ENCODE data around the gene SHB.
"Not testable (repeated sequence)": the region's sequence is repeated elsewhere in the genome, so short reads cannot be mapped to it uniquely, and the experiment has no call there.

The SHB gene

DNA sequence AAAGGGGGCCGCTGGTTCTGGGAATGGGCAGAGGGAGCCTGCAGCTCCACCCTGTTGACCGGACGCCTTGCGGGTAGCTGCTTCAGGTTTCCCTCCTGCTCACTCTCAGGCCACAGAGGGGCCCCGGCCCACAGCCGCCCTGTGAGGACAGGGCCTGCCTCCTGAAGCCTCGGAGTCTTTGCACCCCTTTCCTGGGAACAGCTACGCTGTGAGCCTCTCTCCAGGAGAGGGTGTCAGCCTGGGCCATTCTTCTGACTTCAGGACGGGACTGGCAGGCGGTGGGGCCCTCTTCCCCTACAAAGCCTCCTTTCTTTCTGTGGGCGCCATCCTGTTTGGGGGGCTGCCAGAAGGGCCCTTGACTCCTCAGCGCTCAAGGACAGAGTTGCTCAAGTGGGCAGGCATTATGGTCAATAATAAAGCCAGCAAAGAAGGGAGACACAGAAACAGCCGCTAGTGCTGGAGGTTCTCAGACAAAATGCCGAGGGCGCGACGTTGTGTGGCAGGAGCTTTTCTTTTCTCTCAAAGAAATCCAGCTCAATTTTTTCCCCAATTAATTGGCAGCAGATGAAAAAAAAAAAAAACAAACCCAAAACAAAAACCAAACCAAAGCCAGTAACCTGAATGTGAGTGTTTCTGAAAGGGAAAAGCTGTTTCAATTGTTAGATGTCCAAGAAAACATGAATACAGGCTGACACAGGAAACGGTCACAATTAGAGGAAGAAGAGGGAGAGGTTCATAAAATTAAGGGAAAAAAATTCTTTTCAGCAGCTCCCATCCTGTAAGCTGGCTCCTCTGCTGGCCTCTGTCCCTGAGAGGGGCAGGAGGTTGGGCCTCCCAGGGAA is 152.3 kb downstream of the SHB start:
- FAIRE-seq (no peak), DNase-seq (ENCODE audit: extremely low spot score, insufficient read length, low read depth) (no peak)

- FAIRE-seq: no peak
- no peak for DNase-seq (ENCODE audit: extremely low spot score, insufficient read length, low read depth)
These were observed 153.0 kb downstream of the SHB start for GRCh38 chr9:37915911-37916470.

DNA sequence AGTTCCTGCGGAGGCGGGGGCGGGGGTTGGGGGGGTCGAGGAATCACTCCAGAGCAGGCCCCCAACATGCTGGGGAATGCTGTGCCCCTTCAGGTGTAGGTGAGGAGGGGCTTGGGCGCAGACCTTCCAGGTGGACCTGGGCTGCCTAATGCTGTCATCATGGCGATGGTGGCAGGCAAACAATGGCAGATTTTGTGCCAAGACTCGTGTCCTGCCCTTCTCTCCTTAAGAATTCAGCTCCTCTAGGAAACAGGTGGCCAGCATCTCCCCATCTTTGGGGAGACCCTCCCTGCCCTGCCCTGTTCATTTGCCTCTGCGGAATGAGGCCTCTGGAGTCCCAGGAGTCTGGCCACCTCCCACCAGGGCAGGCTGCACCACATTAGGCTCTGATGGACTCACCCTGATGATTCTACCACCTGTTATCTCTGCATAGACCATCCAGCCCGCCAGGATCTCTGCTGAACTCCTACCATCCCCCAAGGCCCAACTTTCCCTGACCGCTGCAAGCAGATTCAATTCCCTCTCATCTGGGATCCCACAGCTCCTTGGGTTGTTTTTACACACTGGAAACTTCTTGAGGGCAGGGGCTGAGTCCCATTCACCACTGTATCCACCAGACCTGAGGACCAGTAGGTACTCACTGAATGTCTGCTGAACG is 154.2 kb downstream of the SHB start:
- no peak for DNase-seq (ENCODE audit: extremely low spot score, insufficient read length, low read depth)
- FAIRE-seq: no peak

- no peak for FAIRE-seq
- DNase-seq (ENCODE audit: extremely low spot score, insufficient read length, low read depth): no peak
These were observed 154.9 kb downstream of the SHB start for GRCh38 chr9:37914154-37914551.

- DNase-seq (ENCODE audit: extremely low spot score, insufficient read length, low read depth): peak; percentile 66
- peak; percentile 91 for FAIRE-seq
These were observed 155.4 kb downstream of the SHB start for GRCh38 chr9:37913480-37914153.

DNA sequence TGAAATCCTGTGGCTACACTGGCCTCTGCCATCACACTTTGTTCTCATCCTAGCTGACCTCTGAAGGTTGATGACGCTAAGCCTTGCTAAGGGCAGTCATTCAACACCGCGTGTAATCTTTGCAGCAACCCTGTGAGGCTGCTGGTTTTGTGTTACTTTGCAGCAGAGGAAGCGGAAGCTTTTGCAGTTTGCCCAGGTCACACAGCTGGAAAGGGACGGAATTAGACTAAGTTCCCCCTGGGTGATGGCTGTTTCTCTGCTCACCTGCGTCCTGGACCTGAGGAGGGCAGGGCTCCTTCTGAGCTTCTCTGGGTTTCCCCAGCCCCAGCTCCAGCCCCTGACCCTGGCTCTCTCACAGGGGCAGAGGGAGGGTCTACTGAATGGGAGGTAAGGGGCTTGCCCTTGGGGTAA is 157.8 kb downstream of the SHB start:
- no peak for FAIRE-seq
- no peak for DNase-seq (ENCODE audit: extremely low spot score, insufficient read length, low read depth)

DNA sequence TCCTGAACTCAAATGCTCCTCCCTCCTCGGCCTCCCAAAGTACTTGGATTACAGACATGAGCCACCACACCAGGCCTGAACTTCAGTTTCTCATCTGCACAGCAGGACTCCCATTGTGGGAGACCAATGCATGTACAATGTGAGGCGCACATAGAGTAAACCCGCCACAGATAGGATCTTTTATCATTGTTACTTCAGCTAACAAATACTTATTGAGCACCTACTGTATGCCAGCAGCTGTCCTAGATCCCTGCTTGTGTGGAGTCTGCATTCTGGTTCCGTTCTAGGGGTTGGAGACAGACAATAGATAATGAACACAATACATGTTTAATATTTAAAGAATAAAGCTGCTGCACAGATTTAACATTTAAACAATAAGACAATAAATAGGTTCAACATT is 158.8 kb downstream of the SHB start:
- FAIRE-seq: no peak
- DNase-seq (ENCODE audit: extremely low spot score, insufficient read length, low read depth): no peak

DNA sequence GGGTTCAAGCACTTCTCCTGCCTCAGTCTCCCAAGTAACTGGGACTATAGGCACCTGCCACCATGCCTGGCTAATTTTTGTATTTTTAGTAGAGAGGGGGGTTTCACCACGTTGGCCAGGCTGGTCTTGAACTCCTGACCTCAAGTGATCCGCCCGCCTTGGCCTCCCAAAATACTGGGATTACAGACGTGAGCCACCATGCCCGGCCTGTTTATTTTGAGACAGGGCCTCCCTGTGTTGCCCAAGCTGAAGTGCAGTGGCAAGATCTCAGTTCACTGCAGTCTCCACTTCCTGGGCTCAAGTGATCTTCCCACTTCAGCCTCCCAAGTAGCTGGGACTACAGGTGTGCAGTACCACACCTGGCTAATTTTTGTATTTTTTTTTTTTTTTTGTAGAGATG is 159.2 kb downstream of the SHB start:
- not testable (repeated sequence) for DNase-seq (ENCODE audit: extremely low spot score, insufficient read length, low read depth); FAIRE-seq

GRCh38 chr9:37909326-37909725 is 159.7 kb downstream of the SHB start:
- FAIRE-seq (no peak), DNase-seq (ENCODE audit: extremely low spot score, insufficient read length, low read depth) (no peak)

DNA sequence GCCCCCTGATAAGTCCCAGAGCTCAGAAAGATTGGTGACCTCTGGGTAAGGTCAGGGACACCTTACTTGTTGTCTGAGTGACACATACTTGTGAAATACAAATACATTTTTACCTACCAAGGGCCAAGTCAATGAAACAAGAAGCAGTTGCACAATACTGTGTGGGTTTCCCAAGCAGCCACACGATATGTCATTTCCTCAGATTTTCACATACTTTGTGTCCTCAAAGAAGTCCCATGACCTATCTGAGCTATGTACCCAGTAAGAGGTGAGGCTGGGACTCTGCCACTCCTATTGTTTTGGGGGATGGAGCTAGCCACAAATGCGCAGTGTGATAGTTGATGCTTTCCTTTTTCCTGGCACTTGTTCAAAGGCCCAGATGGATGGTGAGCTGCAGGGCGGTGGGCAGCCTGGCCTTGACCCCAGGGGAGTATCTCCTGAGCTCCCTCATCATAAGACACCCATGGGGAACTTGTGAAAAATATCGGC is 160.3 kb downstream of the SHB start:
- no peak for DNase-seq (ENCODE audit: extremely low spot score, insufficient read length, low read depth)
- FAIRE-seq: no peak

- no peak for DNase-seq (ENCODE audit: extremely low spot score, insufficient read length, low read depth)
- no peak for FAIRE-seq
These were observed 160.7 kb downstream of the SHB start for GRCh38 chr9:37908283-37908682.

- FAIRE-seq: no peak
- DNase-seq (ENCODE audit: extremely low spot score, insufficient read length, low read depth): no peak
These were observed 162.5 kb downstream of the SHB start for GRCh38 chr9:37906312-37907239.

- DNase-seq (ENCODE audit: extremely low spot score, insufficient read length, low read depth) (no peak), FAIRE-seq (no peak)
These were observed 163.3 kb downstream of the SHB start for GRCh38 chr9:37905776-37906175.

DNA sequence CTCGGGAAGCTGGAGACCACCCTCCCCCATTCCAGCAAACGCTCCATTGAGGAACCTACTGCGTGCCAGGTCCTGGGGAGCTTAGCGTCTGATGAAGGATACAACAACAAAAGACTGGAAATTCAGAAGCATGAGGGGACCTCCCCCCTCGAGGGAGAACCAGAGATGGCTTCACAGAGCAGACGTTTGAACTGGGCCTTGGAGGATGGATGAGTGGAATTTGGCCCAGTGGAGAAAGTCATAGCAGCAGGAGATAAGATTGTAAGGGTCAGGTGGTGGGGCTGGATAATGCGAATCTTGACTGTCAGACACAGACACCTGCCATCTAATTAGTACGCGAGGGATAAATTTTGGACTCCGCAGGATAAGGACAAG is 163.9 kb downstream of the SHB start:
- no peak for FAIRE-seq
- no peak for DNase-seq (ENCODE audit: extremely low spot score, insufficient read length, low read depth)

DNA sequence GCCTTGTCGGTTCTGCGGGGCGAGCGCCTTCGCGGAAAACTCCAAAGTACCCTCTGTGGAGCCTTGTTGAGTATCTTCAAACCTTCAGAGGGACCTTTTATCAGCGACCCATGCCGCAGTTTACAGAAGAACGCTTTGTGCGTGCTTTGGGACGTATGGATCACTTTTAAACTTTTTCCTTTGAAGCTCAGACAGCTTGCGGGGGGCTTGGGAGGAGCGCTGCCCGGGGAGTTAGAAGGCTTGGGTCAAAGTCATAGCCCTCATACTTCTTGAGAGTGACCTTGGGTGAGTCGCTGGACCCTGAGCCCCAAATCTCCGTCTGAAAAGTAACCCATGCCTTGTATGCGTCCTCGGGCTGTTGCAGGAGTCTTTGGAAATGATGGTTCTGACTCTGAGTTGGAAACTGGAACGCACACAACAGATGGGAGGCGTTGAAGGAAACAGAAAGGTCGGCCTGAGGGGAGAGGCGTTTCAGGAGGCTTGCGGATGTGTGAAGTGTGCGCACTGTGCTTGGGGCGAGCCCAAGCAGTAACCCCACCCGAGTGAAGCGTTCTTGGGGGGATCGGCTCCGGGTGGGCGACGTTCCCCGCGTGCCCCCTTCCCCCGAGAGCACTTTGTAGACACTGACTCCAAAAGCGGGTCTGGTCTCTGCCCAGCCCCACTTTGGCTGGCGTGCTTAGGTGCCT is 164.4 kb downstream of the SHB start:
- no peak for DNase-seq (ENCODE audit: extremely low spot score, insufficient read length, low read depth)
- no peak for FAIRE-seq

- DNase-seq (ENCODE audit: extremely low spot score, insufficient read length, low read depth) (peak; percentile 95), FAIRE-seq (peak; percentile 96)
These were observed 165.2 kb downstream of the SHB start, which contains the start of gene SLC25A51 for GRCh38 chr9:37903647-37904444. Gene SLC25A51, minus strand, starts transcription at chr9:37904127. Its CDS starts 15,577 bp downstream, at chr9:37888550.

DNA sequence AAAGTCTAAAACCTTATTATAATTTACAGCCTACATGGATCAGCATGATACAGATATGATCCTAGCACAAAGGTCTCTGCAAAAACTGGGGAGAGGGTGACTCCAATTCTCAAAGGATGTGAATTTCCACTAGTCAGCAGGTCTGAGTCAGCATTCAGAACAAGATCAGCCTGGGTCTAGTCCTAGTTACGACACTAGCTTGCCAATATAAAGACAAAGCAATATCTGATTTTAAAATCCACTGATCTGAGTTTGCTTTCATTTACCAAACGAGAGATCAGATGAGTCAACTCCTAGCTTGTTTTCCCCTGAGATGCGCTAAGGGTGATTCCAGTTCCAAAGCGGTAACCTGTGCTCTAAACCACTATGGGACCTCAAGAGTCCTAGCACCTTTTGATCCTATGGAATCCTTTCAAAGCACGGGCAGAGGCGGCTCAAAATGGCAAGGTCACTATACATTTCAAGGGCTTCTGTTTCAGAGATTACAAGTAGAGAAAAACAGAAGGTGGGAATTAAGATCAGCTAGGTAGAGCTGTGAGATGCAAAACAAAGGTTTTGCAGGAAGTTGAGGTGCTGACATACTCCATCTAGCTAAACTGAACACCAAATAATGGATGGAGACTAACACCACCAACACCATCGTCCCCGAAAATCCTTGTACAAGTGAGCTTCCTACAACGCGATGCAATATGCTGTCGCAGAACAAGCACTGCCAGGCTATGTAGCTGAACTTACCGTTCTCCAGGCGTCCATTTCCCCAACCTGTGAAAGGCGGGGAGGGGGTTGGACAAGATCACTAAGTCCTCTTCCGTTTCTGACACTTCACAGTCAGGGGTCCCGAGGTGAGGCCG is 166.0 kb downstream of the SHB start:
- FAIRE-seq (no peak), DNase-seq (ENCODE audit: extremely low spot score, insufficient read length, low read depth) (no peak)

All from GM18507 (cell line).